Activated naive CD8-positive, alpha-beta T cell treated with anti-CD3 and anti-CD28 coated beads, Interleukin-2, amount 50 U/mL, for 24 hours (primary cell): ENCODE data around the gene HOXD11.

Experiments
- ATAC-seq: fragments of 150-1000 bp; cut with Tn5 transposase; one replicate; pipeline ENCODE4 v1.10.0; 2021
- DNase-seq: peaks from one replicate; pipeline ENCODE4 v3.0.0; 2021
- H3K27ac Mint-ChIP-seq: one replicate; pipeline ENCODE4 v1.8.0; 2021; ENCODE audit warnings: mild to moderate bottlenecking, mixed read lengths
- H3K27me3 Mint-ChIP-seq: one replicate; pipeline ENCODE4 v1.8.0; 2021; ENCODE audit warnings: mixed read lengths
- H3K36me3 Mint-ChIP-seq: one replicate; pipeline ENCODE4 v1.8.0; 2021; ENCODE audit warnings: low read depth, mixed read lengths
- H3K4me1 Mint-ChIP-seq: one replicate; pipeline ENCODE4 v1.8.0; 2021; ENCODE audit warnings: mixed read lengths
- H3K4me3 Mint-ChIP-seq: one replicate; pipeline ENCODE4 v1.8.0; 2021; ENCODE audit warnings: mild to moderate bottlenecking, moderate library complexity, mixed read lengths
- H3K9me3 Mint-ChIP-seq: one replicate; pipeline ENCODE4 v1.8.0; 2021; ENCODE audit warnings: mixed read lengths

HOXD11 gene

DNA sequence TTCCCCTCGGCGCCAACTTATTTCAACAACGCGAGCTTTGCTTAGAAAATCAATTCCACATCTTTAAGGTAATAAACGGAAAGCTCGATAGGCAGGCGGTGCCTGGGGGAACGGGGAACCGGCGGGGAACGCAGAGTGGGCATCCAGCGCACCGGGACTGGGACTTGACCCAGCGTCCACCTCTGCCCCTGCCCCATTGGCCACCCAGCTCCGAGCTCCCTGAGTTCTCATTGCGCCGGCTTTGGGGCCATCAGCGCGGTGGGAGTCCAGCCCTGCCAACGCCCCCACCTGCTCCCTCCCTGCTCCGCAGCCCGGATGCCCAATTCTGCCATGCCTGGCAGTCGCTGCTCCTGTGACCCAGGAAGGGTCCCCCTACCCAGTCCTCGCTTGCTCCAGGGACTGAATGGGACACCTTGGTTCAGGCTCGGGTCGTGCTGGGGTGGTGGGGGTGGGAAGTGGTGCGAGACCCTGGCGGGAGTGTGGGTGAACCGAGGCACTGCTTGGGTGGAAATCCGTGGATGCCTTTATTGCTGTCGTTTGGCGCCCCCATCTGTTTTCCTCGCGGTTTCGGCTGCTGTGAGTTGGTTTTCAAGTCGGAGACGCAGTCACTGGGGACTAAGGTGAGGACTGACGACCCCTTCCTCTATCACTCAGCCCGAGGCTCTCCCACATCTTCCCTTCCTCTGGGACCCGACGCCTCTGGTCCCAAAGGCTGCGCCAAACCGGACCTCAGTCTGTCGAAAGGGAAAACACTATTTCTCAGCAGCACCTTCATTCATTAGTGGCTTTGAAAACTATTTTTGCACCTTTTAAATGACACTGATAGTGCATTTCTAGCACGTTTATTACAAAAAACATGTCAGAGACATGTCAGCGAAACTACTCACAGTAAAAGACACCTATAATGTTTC lies 21.0 kb upstream of the HOXD11 start:
- Mint-ChIP-seq H3K27ac (no peak overlapping the region), H3K36me3 (peaks cover 25% of the 10 kb centered on the region), H3K4me3 (no peak overlapping the region), H3K4me1 (peaks cover 20% of the 10 kb centered on the region), H3K27me3 (peaks cover 97% of the 10 kb centered on the region), H3K9me3 (peaks cover 17% of the 10 kb centered on the region)
- DNase-seq, result no peak
- ATAC-seq, result no peak

DNA sequence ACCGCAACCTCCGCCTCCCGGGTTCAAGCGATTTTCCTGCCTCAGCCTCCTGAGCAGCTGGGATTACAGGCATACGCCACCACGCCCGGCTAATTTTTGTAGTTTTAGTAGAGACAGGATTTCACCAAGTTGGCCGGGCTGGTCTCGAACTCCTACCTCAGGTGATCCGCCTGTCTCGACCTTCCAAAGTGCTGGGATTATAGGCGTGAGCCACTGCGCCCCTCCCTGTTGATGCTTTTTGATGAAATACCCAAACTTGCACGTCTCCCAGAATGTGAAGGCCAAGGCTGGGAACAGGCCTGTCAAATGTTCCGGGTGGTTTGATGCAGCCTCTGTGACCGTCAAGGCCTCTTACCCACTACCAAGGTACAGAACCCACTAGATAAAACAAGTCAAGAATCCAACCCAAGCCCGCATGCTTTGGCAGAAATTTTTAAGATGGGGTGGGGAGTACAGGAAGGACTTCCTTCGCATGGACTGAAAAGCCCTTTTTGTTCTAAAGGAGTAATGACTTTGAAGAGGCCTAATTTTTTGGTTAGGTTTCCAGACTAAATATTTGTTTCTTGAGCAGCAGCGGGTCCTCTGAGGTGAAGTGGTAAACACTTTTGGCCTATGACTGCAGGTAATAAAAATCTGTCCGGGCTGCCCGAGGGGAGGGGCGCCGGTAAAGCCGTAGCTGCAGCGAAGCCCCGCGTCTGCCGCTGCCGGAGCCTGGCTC lies 19.6 kb upstream of the HOXD11 start:
- Mint-ChIP-seq H3K4me3 (no peak overlapping the region), H3K27ac (no peak overlapping the region), H3K4me1 (peaks cover 16% of the 10 kb centered on the region), H3K36me3 (peaks cover 19% of the 10 kb centered on the region), H3K9me3 (peaks cover 11% of the 10 kb centered on the region), H3K27me3 (peaks cover 95% of the 10 kb centered on the region)
- DNase-seq (no peak), ATAC-seq (no peak)

DNA sequence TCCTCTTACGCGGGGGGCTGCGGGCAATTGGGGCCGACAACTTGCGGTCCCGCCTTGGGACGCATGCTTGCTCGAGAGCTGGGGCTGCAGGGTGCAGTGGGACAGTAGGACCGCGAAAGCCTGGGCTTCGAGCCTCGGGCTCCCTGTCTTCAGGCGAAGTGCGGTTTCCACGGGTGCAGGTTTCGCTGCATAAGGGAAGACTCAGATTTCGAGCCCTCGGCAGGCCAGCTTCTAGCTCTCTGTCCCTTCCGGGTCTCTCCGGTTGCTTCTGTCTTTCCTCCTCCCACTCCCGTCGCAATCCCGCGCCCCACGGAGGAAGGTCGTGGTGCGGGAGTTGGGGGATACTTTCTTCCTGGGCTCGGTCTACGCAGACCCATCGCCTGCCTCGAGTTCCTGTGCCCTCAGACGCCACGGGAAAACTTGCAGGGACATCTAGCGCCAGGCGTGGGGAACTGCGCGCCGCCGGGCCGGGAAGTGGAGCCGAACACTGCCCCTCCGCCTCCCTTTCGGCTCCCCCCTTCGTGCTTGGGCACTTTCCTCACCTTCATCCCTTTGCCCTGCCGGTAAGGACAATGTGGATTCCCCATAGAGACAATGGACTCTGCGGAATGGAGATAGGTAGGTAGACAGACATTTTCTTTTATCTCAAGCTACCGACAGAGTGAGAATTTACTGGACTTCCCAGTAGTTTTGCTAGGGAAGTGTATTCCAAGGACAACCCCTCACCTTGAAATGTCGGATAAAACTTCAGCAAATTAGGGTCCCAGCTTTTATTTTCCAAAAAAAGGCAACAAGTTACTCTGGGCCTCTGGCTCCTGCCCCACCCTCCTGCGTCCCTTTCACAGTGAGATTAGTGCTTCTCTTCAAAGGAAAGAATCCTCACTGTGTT lies 18.8 kb upstream of the HOXD11 start:
- no peak for ATAC-seq
- DNase-seq, result no peak
- Mint-ChIP-seq H3K4me1 (peaks cover 19% of the 10 kb centered on the region), H3K4me3 (peak overlapping the region; percentile 38), H3K36me3 (peaks cover 13% of the 10 kb centered on the region), H3K27ac (no peak overlapping the region), H3K27me3 (peaks cover 90% of the 10 kb centered on the region), H3K9me3 (peaks cover 11% of the 10 kb centered on the region)

DNA sequence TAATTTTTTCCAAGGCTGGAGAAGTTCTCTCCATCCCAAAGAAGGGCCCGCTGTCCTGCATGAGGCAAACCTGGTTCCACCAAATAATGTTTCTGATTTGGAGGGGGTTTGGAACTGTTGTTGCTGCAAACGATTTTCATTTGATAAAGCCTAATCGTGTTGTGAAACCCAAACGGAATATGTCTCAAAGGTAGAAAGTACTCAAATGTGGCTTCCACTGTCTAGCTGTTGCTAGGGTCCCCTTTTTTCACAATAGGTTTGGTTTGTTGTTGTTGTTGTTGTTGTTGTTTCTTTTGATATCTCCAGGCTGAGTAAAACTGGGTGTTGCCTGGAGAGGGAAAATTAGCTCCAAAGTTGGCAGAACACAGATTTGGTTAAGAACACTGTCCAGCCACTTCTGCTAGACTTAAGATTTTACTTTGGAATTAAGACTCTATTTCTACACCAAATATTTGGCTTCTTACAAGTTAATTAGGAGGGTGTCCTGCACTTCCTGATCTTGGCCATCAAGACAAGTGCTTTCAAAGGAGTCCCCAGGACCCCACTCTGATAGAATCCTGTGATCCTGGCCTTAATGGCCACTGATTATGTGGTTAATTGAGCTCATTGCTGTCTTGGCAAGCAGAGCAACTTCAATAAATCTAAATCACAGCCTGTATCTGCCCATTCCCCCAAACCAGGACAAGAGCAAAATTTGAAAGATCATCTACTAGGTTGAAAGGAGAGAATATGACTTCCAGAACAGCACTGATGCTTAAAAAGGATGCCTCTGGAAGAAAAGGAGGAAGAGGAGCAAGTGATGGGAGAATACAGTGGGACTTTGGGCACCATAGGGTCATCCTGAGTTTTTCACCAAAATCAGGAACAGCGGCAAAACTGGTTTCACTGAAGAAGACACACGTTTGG lies 17.9 kb upstream of the HOXD11 start:
- Mint-ChIP-seq H3K4me3 (no peak overlapping the region), H3K27ac (no peak overlapping the region)

DNA sequence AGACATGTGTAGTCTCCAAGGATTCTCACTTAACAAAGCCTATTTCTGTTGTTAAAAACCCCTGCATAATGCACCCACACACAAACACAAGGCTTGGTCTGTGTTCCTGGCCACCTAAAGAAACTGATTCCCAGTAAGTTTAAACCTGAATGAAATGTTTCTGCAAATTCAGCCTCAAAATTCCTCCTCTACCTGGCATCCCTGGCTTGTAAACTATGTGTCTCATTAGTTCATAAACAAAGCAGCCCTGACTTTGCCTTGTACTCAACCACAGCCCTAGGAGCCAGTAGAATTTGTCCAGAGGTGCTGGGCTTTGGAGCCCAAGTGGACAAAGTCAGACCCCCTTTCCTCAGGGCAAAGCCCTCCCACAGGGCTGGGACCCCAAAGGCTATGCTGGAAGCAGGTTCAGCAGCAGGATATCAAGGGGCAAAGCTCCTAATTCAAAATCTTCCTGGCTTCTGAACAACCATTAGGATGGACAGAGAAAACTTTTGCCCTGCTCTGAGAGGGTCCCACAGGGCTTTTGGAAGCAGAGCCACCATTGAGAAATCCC lies 17.2 kb upstream of the HOXD11 start:
- Mint-ChIP-seq H3K36me3 (peaks cover 6% of the 10 kb centered on the region), H3K27ac (no peak overlapping the region), H3K4me3 (no peak overlapping the region), H3K9me3 (no peaks in the 10 kb centered on the region), H3K27me3 (peaks cover 90% of the 10 kb centered on the region), H3K4me1 (peaks cover 19% of the 10 kb centered on the region)
- DNase-seq (no peak), ATAC-seq (no peak)

More for the DNA sequence above, 17.9 kb upstream of the HOXD11 start:
- no peak for ATAC-seq
- peaks cover 4% of the 10 kb centered on the region for H3K9me3 Mint-ChIP-seq
- DNase-seq, result no peak
- peaks cover 22% of the 10 kb centered on the region for H3K4me1 Mint-ChIP-seq
- peaks cover 90% of the 10 kb centered on the region for H3K27me3 Mint-ChIP-seq
- peaks cover 6% of the 10 kb centered on the region for H3K36me3 Mint-ChIP-seq

DNA sequence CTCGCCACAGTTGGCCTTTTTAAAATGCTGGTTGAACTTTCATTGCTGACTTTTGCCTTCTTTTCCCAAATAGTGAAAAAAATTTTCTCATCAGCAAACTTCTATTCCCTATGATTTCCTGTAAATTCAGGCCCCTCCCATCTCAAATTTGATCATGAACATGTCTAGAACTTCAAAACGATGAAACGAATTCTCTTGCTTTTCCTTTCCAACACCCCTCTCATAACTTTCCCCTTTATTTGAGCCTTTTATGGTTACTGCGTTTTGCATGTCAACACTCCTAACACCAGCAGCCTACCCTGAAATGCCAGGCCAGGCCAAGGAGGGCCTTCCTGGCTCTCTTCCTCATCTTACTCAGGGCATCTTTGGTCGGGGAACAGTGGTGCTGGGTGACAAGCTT lies 16.2 kb upstream of the HOXD11 start:
- Mint-ChIP-seq H3K27ac (no peak overlapping the region), H3K27me3 (peaks cover 91% of the 10 kb centered on the region), H3K4me1 (peaks cover 19% of the 10 kb centered on the region), H3K36me3 (peaks cover 6% of the 10 kb centered on the region), H3K9me3 (no peaks in the 10 kb centered on the region), H3K4me3 (no peak overlapping the region)
- DNase-seq, result no peak
- ATAC-seq, result no peak

DNA sequence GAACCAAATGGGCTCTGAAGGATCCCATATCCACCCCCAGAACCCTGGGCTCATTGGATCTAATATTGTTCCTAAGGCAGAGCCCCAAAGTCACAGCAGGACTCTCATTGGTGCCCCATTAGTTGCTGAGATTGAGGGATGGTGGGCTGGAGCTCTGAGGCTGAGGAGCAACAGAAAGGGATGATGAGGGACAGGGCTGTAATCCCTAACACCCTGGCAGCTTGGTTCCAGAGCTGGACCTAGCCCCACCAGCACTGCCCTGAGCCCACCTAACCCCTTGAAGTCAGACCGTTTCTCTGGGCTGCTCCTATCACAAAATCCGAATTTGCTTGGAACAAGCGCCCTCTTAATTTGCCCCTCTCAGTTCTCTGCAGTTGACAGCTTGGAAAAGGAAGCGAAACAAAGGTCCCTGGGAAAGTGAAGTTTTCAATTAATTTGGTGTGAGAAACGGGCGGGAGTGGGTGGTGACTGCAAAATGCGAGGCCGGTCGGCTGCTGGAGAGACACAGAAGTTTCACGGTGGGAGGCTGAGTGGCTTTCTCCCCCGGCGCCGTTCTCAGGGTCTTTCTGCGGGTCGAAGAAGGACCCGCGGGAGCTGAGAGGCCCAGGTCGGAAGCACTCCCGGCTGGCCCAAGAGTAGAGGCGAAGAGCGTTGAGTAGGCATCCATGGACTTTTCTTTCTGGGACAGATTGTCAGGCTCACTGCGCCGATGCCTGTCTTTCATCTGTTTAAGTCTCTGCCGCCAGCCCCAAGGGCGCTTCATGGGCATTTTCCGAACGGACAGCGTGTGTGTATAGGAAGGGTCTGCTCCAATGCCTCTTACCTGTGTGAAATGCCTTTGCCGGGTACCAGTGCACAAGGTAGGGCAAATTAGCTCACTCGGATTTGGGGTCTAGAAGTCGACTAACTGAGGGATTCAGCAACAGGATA lies 15.5 kb upstream of the HOXD11 start:
- ATAC-seq (no peak), DNase-seq (no peak)
- H3K9me3 Mint-ChIP-seq, result no peaks in the 10 kb centered on the region

DNA sequence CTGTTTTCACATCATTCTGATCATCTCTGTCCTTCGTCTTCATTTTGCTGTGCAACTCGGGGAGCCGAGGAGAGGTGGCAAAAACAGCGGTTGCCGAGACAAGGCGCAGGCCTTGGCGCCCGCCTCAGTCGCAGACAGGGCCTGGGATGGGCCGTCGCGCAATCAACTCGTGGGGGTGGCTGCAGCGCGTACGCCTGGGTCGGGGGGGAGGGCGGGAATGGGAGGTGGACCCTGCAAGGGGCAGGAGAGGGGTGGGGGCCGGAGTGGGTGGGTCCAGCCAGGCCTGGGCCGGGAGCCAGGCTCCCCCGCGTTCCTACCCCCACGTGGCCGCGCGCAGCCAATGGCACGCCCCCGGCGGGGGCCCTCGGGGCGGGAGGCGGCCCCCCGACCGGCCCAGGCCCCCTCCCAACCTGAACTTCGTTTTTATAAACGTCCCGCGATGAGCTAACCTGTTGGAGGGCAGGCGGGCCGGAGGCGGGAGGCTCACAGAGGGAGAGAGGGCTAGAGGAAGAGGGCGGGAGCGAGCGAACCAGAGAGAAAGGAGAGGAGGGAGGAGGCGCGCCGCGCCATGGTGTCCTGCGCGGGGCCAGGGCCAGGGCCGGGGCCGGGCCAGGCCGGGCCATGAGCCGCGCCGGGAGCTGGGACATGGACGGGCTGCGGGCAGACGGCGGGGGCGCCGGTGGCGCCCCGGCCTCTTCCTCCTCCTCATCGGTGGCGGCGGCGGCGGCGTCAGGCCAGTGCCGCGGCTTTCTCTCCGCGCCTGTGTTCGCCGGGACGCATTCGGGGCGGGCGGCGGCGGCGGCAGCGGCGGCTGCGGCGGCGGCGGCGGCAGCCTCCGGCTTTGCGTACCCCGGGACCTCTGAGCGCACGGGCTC lies 14.6 kb upstream of the HOXD11 start, which contains the start of gene HOXD13:
Gene HOXD13 (plus strand): TSS at position 452 of the 875 bp plus-strand sequence. CDS start 170 bp downstream, at position 622.
- Mint-ChIP-seq H3K36me3 (peaks cover 2% of the 10 kb centered on the region), H3K27ac (peak within 1 kb of the TSS; percentile 65), H3K4me1 (peaks cover 28% of the 10 kb centered on the region), H3K9me3 (no peaks in the 10 kb centered on the region), H3K27me3 (peaks cover 90% of the 10 kb centered on the region), H3K4me3 (peak within 1 kb of the TSS; percentile 50)
- DNase-seq (no peak), ATAC-seq (no peak)

More for the DNA sequence above, 15.5 kb upstream of the HOXD11 start:
- Mint-ChIP-seq H3K27me3 (peaks cover 92% of the 10 kb centered on the region), H3K4me1 (peaks cover 22% of the 10 kb centered on the region), H3K4me3 (peak overlapping the region; percentile 50), H3K36me3 (peaks cover 4% of the 10 kb centered on the region), H3K27ac (peak overlapping the region; percentile 65)

DNA sequence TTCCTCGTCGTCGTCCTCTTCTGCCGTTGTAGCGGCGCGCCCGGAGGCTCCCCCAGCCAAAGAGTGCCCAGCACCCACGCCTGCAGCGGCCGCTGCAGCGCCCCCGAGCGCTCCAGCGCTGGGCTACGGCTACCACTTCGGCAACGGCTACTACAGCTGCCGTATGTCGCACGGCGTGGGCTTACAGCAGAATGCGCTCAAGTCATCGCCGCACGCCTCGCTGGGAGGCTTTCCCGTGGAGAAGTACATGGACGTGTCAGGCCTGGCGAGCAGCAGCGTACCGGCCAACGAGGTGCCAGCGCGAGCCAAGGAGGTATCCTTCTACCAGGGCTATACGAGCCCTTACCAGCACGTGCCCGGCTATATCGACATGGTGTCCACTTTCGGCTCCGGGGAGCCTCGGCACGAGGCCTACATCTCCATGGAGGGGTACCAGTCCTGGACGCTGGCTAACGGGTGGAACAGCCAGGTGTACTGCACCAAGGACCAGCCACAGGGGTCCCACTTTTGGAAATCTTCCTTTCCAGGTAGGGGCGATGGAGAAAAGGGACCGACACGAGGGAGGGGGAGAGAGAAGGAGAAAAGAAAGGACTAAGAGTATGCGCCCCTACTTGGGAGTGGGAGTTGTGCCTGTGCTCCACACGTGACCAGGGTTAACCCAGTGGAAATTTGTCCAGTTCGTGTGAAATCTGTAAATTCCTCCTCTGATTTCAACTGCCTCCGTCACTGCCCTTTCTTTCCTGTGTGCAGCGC lies 13.8 kb upstream of the HOXD11 start:
- Mint-ChIP-seq H3K4me1 (peaks cover 30% of the 10 kb centered on the region), H3K9me3 (no peaks in the 10 kb centered on the region), H3K36me3 (no peaks in the 10 kb centered on the region), H3K4me3 (no peak overlapping the region), H3K27me3 (peaks cover 90% of the 10 kb centered on the region), H3K27ac (peak overlapping the region; percentile 8)
- no peak for DNase-seq
- no peak for ATAC-seq

DNA sequence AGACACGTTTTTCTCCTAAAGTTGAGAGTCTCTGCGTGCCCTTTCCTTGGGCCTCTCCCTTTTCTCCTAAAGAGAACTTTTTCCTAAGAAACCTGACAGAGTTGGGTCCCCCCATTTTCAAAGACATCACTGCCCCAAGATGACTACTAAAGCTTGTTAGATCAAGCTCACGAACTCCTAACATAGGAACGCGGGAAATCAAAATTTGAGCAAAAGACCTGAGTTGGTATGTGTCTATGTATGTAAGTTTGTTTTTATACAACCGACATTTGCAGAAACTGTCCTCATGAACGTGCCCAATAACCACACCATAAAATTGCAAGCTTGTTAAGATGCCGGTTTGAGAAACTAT lies 13.2 kb upstream of the HOXD11 start:
- H3K27me3 Mint-ChIP-seq, result peaks cover 89% of the 10 kb centered on the region
- no peaks in the 10 kb centered on the region for H3K36me3 Mint-ChIP-seq
- peak overlapping the region; percentile 8 for H3K27ac Mint-ChIP-seq
- H3K9me3 Mint-ChIP-seq, result no peaks in the 10 kb centered on the region
- no peak overlapping the region for H3K4me3 Mint-ChIP-seq
- DNase-seq, result no peak
- no peak for ATAC-seq
- H3K4me1 Mint-ChIP-seq, result peaks cover 28% of the 10 kb centered on the region

DNA sequence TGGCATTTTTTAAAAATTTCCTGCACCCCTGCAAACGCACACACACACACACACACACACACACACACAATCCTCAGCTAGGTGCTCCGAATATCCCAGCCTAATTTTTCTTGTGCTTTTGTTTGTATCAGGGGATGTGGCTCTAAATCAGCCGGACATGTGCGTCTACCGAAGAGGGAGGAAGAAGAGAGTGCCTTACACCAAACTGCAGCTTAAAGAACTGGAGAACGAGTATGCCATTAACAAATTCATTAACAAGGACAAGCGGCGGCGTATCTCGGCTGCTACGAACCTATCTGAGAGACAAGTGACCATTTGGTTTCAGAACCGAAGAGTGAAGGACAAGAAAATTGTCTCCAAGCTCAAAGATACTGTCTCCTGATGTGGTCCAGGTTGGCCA lies 12.7 kb upstream of the HOXD11 start:
- Mint-ChIP-seq H3K4me3 (no peak overlapping the region), H3K9me3 (no peaks in the 10 kb centered on the region), H3K36me3 (no peaks in the 10 kb centered on the region), H3K27ac (no peak overlapping the region), H3K27me3 (peaks cover 89% of the 10 kb centered on the region), H3K4me1 (peaks cover 28% of the 10 kb centered on the region)
- DNase-seq, result no peak
- no peak for ATAC-seq
